Renal cortex interstitium (tissue), 11 donors: ENCODE results near the gene UTY. TPM values are rescaled to one million over a fixed set of nuclear protein-coding genes. Genes with fewer than 3 reads are reported as not detected.
A peak's percentile ranks its signal among the peaks of the same experiment; 100 is the strongest.
"Not testable (repeated sequence)": the region's sequence is repeated elsewhere in the genome, so short reads cannot be mapped to it uniquely, and the experiment has no call there.

Experiments
- DNase-seq, 11 donors: peaks; one replicate each; pipeline ENCODE4 v3.0.0-alpha.2; 2013; ENCODE audit warnings: low read depth in 9 of 11, low spot score in 4 of 11; ENCODE audit errors: extremely low read depth in 1 of 11
- polyA plus RNA-seq, 3 donors: library from polyadenylated mRNA; unstranded; fragments of 120-200 nt; gene quantifications; one replicate each; pipeline ENCODE4 v1.2.1, GENCODE V29; 2013; ENCODE audit not compliant: insufficient read length in 3 of 3

UTY gene
- polyA plus RNA-seq, 3 donors = 0.09 to 25.7 (median 22.3) TPM

GRCh38 chrY:13338711-13339110, 141.1 kb downstream of the UTY start:
- DNase-seq = peak in 2 of 11 donors; percentile 13 to 39

GRCh38 chrY:13337934-13338333, 141.9 kb downstream of the UTY start:
- no peak for DNase-seq

GRCh38 chrY:13333791-13334190, 146.0 kb downstream of the UTY start:
- DNase-seq = no peak

GRCh38 chrY:13330651-13331050, 149.2 kb downstream of the UTY start:
- no peak for DNase-seq

- DNase-seq = no peak
Measured at GRCh38 chrY:13312966-13313365, 166.9 kb downstream of the UTY start.

- DNase-seq = no peak
Measured at GRCh38 chrY:13307959-13308358, 171.9 kb downstream of the UTY start.

- no peak for DNase-seq
Measured at GRCh38 chrY:13300795-13301194, 179.0 kb downstream of the UTY start.

GRCh38 chrY:13299411-13299810, 180.4 kb downstream of the UTY start:
- no peak for DNase-seq

- no peak for DNase-seq
Measured at GRCh38 chrY:13296176-13296890, 183.5 kb downstream of the UTY start.

- DNase-seq = no peak
Measured at GRCh38 chrY:13295026-13295425, 184.8 kb downstream of the UTY start.

- DNase-seq = no peak
Measured at GRCh38 chrY:13291199-13291598, 188.6 kb downstream of the UTY start.

GRCh38 chrY:13282151-13283054, 197.4 kb downstream of the UTY start:
- DNase-seq = not testable (repeated sequence)

GRCh38 chrY:13279561-13279960, 200.3 kb downstream of the UTY start:
- DNase-seq = no peak

GRCh38 chrY:13271706-13272105, 208.1 kb downstream of the UTY start:
- no peak for DNase-seq

GRCh38 chrY:13253941-13254440, 225.8 kb downstream of the UTY start:
- DNase-seq = not testable (repeated sequence)

- DNase-seq = no peak
Measured at GRCh38 chrY:13250421-13250820, 229.4 kb downstream of the UTY start.

- no peak for DNase-seq
Measured at GRCh38 chrY:13243716-13244115, 236.1 kb downstream of the UTY start.

GRCh38 chrY:13233901-13234300, 245.9 kb downstream of the UTY start:
- DNase-seq = no peak

- no peak for DNase-seq
Measured at GRCh38 chrY:13233118-13233517, 246.7 kb downstream of the UTY start.

GRCh38 chrY:13227354-13227953, 252.4 kb downstream of the UTY start:
- DNase-seq = no peak
